ENCODE data around the gene ZNF253. TPM values are rescaled to one million over a fixed set of nuclear protein-coding genes. Genes with fewer than 3 reads are reported as not detected.
"Not testable (repeated sequence)": the region's sequence is repeated elsewhere in the genome, so short reads cannot be mapped to it uniquely, and the experiment has no call there.

Gene ZNF253
- total RNA-seq, 1 experiment from 2014 or later: 6.4 TPM

- H3K36me3 ChIP-seq (ENCODE audit: control insufficient read depth, insufficient read depth, low read length): no peaks in the 10 kb centered on the region
- H3K4me3 ChIP-seq (ENCODE audit: low read depth, low read length): no peak overlapping the region
- intact Hi-C loops (cut with micrococcal nuclease; ENCODE audit: unreplicated experiment): no loop called here
- BruUV-seq (replicated peaks): no TSS peak
- H3K27me3 ChIP-seq (replicated peaks; ENCODE audit: control insufficient read depth, insufficient read depth, low read length): no peaks in the 10 kb centered on the region
- no peak for DNase-seq
- POLR2A ChIA-PET: no interaction called here
- TF ChIP-seq CTCF (IDR thresholded peaks at IDR 0.05; ENCODE audit: insufficient read depth in 1 of 2, low read depth in 1 of 2, low read length in 1 of 2, severe bottlenecking in 1 of 2, unreplicated experiment in 1 of 2): no peak
- Mint-ChIP-seq H3K27me3 (ENCODE audit: insufficient read depth, unreplicated experiment) (no peaks in the 10 kb centered on the region), H3K36me3 (ENCODE audit: insufficient read depth, unreplicated experiment) (no peaks in the 10 kb centered on the region), H3K4me1 (ENCODE audit: low read depth, unreplicated experiment) (no peaks in the 10 kb centered on the region), H3K4me3 (ENCODE audit: unreplicated experiment) (no peak overlapping the region), H3K27ac (ENCODE audit: unreplicated experiment) (no peak overlapping the region), H3K9me3 (ENCODE audit: unreplicated experiment) (peaks cover 9% of the 10 kb centered on the region)
- no peaks in the 10 kb centered on the region for H3K4me1 ChIP-seq
- CTCF ChIA-PET: no interaction called here
- peaks cover 21% of the 10 kb centered on the region for H3K9me3 ChIP-seq
Measured at GRCh38 chr19:19847781-19848180, 17.9 kb upstream of the ZNF253 start.

GRCh38 chr19:19849056-19849455 lies 16.6 kb upstream of the ZNF253 start:
- no TSS peak for BruUV-seq (replicated peaks)
- Histone ChIP-seq H3K9me3 (peaks cover 15% of the 10 kb centered on the region), H3K36me3 (ENCODE audit: control insufficient read depth, insufficient read depth, low read length) (no peaks in the 10 kb centered on the region), H3K4me3 (ENCODE audit: low read depth, low read length) (no peak overlapping the region), H3K27me3 (replicated peaks; ENCODE audit: control insufficient read depth, insufficient read depth, low read length) (no peaks in the 10 kb centered on the region), H3K4me1 (no peaks in the 10 kb centered on the region)
- H3K27me3 Mint-ChIP-seq (ENCODE audit: insufficient read depth, unreplicated experiment): no peaks in the 10 kb centered on the region
- no peak overlapping the region for H3K4me3 Mint-ChIP-seq (ENCODE audit: unreplicated experiment)
- intact Hi-C loops (cut with micrococcal nuclease; ENCODE audit: unreplicated experiment): no loop called here
- TF ChIP-seq CTCF (IDR thresholded peaks at IDR 0.05; ENCODE audit: insufficient read depth in 1 of 2, low read depth in 1 of 2, low read length in 1 of 2, severe bottlenecking in 1 of 2, unreplicated experiment in 1 of 2): no peak
- CTCF ChIA-PET: no interaction called here
- H3K9me3 Mint-ChIP-seq (ENCODE audit: unreplicated experiment): peaks cover 9% of the 10 kb centered on the region
- DNase-seq: no peak
- POLR2A ChIA-PET: no interaction called here
- H3K27ac Mint-ChIP-seq (ENCODE audit: unreplicated experiment): no peak overlapping the region
- H3K36me3 Mint-ChIP-seq (ENCODE audit: insufficient read depth, unreplicated experiment): no peaks in the 10 kb centered on the region
- no peaks in the 10 kb centered on the region for H3K4me1 Mint-ChIP-seq (ENCODE audit: low read depth, unreplicated experiment)

GRCh38 chr19:19851740-19852139 lies 13.9 kb upstream of the ZNF253 start:
- H3K27me3 Mint-ChIP-seq (ENCODE audit: insufficient read depth, unreplicated experiment); H3K36me3 Mint-ChIP-seq (ENCODE audit: insufficient read depth, unreplicated experiment); CTCF ChIA-PET; H3K27ac Mint-ChIP-seq (ENCODE audit: unreplicated experiment); POLR2A ChIA-PET; BruUV-seq (replicated peaks); H3K36me3 ChIP-seq (ENCODE audit: control insufficient read depth, insufficient read depth, low read length); H3K9me3 Mint-ChIP-seq (ENCODE audit: unreplicated experiment); H3K4me3 ChIP-seq (ENCODE audit: low read depth, low read length); H3K4me1 Mint-ChIP-seq (ENCODE audit: low read depth, unreplicated experiment); H3K27me3 ChIP-seq (replicated peaks; ENCODE audit: control insufficient read depth, insufficient read depth, low read length); H3K4me3 Mint-ChIP-seq (ENCODE audit: unreplicated experiment); H3K4me1 ChIP-seq; DNase-seq; H3K9me3 ChIP-seq: not testable (repeated sequence)
- intact Hi-C loops (cut with micrococcal nuclease; ENCODE audit: unreplicated experiment): loop anchor here (2.0 kb wide), 1 partner anchor 129 kb away; no protein-coding TSS in a partner anchor

GRCh38 chr19:19858751-19859150 lies 6.9 kb upstream of the ZNF253 start:
- intact Hi-C loops (cut with micrococcal nuclease; ENCODE audit: unreplicated experiment): no loop called here
- no peaks in the 10 kb centered on the region for H3K27me3 Mint-ChIP-seq (ENCODE audit: insufficient read depth, unreplicated experiment)
- H3K27ac Mint-ChIP-seq (ENCODE audit: unreplicated experiment): no peak overlapping the region
- CTCF ChIA-PET: no interaction called here
- H3K36me3 ChIP-seq (ENCODE audit: control insufficient read depth, insufficient read depth, low read length): no peaks in the 10 kb centered on the region
- no peaks in the 10 kb centered on the region for H3K27me3 ChIP-seq (replicated peaks; ENCODE audit: control insufficient read depth, insufficient read depth, low read length)
- no peaks in the 10 kb centered on the region for H3K4me1 ChIP-seq
- peaks cover 12% of the 10 kb centered on the region for H3K9me3 Mint-ChIP-seq (ENCODE audit: unreplicated experiment)
- no peak for TF ChIP-seq CTCF (IDR thresholded peaks at IDR 0.05; ENCODE audit: insufficient read depth in 1 of 2, low read depth in 1 of 2, low read length in 1 of 2, severe bottlenecking in 1 of 2, unreplicated experiment in 1 of 2)
- POLR2A ChIA-PET: no interaction called here
- BruUV-seq (replicated peaks): no TSS peak
- no peak for DNase-seq
- H3K36me3 Mint-ChIP-seq (ENCODE audit: insufficient read depth, unreplicated experiment): no peaks in the 10 kb centered on the region
- no peaks in the 10 kb centered on the region for H3K9me3 ChIP-seq
- H3K4me3 ChIP-seq (ENCODE audit: low read depth, low read length): no peak overlapping the region
- no peak overlapping the region for H3K4me3 Mint-ChIP-seq (ENCODE audit: unreplicated experiment)
- no peaks in the 10 kb centered on the region for H3K4me1 Mint-ChIP-seq (ENCODE audit: low read depth, unreplicated experiment)
